HCT116 (cell line): ENCODE measurements around the gene TUBA4B. TPM values are rescaled to one million over a fixed set of nuclear protein-coding genes. Genes with fewer than 3 reads are reported as not detected.

Experiments used
- ATAC-seq: fragments of 200-7000 bp; cut with Tn5 transposase; 2 replicates; pipeline ENCODE4 v1.9.1; 2020; ENCODE audit warnings: mild to moderate bottlenecking, moderate library complexity
- BruUV-seq: library from RNA; stranded (reverse); fragments of 400-500 nt; replicated peaks from 2 replicates; lab custom pipeline; 2021; lab: Mats Ljungman, UMichigan
- CTCF ChIA-PET: fragments of 300-600 bp; sonication (Branson Sonifier 250); formaldehyde crosslinking; loops from one replicate; lab custom pipeline; 2021; ENCODE audit warnings: antibody characterized with exemption; lab: Charles Lee
- POLR2A ChIA-PET: fragments of 300-600, 350-600 bp; sonication (Branson Sonifier 250); formaldehyde crosslinking; loops from one replicate; lab custom pipeline; 2021; ENCODE audit warnings: antibody characterized with exemption; lab: Charles Lee
- RAD21 ChIA-PET, 2 experiments: fragments of 300-600 bp; sonication (Branson Sonifier 250); formaldehyde crosslinking; loops; one replicate each; lab custom pipeline; 2023; ENCODE audit warnings: low total read pairs in 2 of 2; ENCODE audit not compliant: uncharacterized antibody in 2 of 2, unreplicated experiment in 2 of 2, low non-redundant PET in 1 of 2; lab: Charles Lee
- DNase-seq: peaks from one replicate; pipeline ENCODE4 v3.0.0-alpha.2; 2010; ENCODE audit warnings: low read depth, low spot score
- H2AFZ ChIP-seq: fragments of 200-600 bp; shearing (Covaris generic), sonication (generic); 2 replicates; pipeline ENCODE4 v1.6.1; 2017; ENCODE audit warnings: low read depth, mixed run types, mixed read lengths, antibody characterized with exemption, low read length; ENCODE audit not compliant: poor library complexity, severe bottlenecking
- H3K27ac ChIP-seq: 2 replicates; pipeline ENCODE4 v1.5.1; 2012; ENCODE audit warnings: low read depth, low read length
- H3K27me3 ChIP-seq: fragments of 200-600 bp; sonication (generic); 2 replicates; pipeline ENCODE4 v1.6.1; 2016; ENCODE audit warnings: mixed run types, low read length, mixed read lengths; ENCODE audit not compliant: insufficient read depth
- H3K36me3 ChIP-seq, 2 experiments: fragments of 200-500 bp in 1 of 2; fragments of 200-600 bp in 1 of 2; sonication (Bioruptor generic) in 1 of 2; sonication (generic) in 1 of 2; 2 replicates each; pipeline versions ENCODE4 v1.5.1 to v1.6.1; 2014 to 2016; ENCODE audit warnings: low read length in 2 of 2, inconsistent platforms in 1 of 2, mixed read lengths in 1 of 2, mixed run types in 1 of 2; ENCODE audit not compliant: insufficient read depth in 2 of 2, control insufficient read depth in 1 of 2
- H3K4me1 ChIP-seq, 2 experiments: fragments of 200-600 bp in 1 of 2; sonication (generic) in 1 of 2; 2 replicates each; pipeline versions ENCODE4 v1.5.1 to v1.6.1; 2012 to 2017; ENCODE audit warnings: low read length in 2 of 2, inconsistent platforms in 1 of 2, mild to moderate bottlenecking in 1 of 2, mixed read lengths in 1 of 2, mixed run types in 1 of 2, moderate library complexity in 1 of 2; ENCODE audit not compliant: insufficient read depth in 2 of 2, control insufficient read depth in 1 of 2
- H3K4me2 ChIP-seq: fragments of 200-600 bp; sonication (generic); 2 replicates; pipeline ENCODE4 v1.6.1; 2017; ENCODE audit warnings: mixed run types, low read length, mixed read lengths
- H3K4me3 ChIP-seq, 2 experiments: fragments of 200-600 bp in 1 of 2; sonication (generic) in 1 of 2; replicated peaks in 1 of 2; 2 replicates each; pipeline ENCODE4 v1.5.1; 2011 to 2016; ENCODE audit warnings: low read length in 2 of 2, control low read depth in 1 of 2, low read depth in 1 of 2, mild to moderate bottlenecking in 1 of 2, mixed read lengths in 1 of 2, mixed run types in 1 of 2
- H3K79me2 ChIP-seq: fragments of 200-600 bp; sonication (generic); 2 replicates; pipeline ENCODE4 v1.6.1; 2017; ENCODE audit warnings: mild to moderate bottlenecking, mixed run types, low read length, moderate library complexity, mixed read lengths; ENCODE audit not compliant: insufficient read depth
- H3K9ac ChIP-seq: fragments of 200-600 bp; sonication (generic); 2 replicates; pipeline ENCODE4 v1.6.1; 2016; ENCODE audit warnings: low read length, mixed read lengths
- H3K9me2 ChIP-seq: fragments of 200-600 bp; sonication (generic), shearing (Covaris generic); 2 replicates; pipeline ENCODE4 v1.6.1; 2017; ENCODE audit warnings: mixed run types, mild to moderate bottlenecking, moderate library complexity; ENCODE audit not compliant: insufficient read depth
- H3K9me3 ChIP-seq, 2 experiments: fragments of 200-500 bp in 1 of 2; fragments of 200-600 bp in 1 of 2; sonication (Bioruptor generic) in 1 of 2; sonication (generic) in 1 of 2; 2 replicates each; pipeline ENCODE4 v1.6.1; 2014 to 2017; ENCODE audit warnings: low read length in 2 of 2, mixed read lengths in 2 of 2, inconsistent platforms in 1 of 2, low read depth in 1 of 2, mild to moderate bottlenecking in 1 of 2, mixed run types in 1 of 2, moderate library complexity in 1 of 2; ENCODE audit not compliant: control insufficient read depth in 1 of 2, insufficient read depth in 1 of 2
- H4K20me1 ChIP-seq: fragments of 200-600 bp; sonication (generic), shearing (Covaris generic); 2 replicates; pipeline ENCODE4 v1.6.1; 2017; ENCODE audit warnings: mixed run types, mild to moderate bottlenecking, moderate library complexity; ENCODE audit not compliant: insufficient read depth
- CBX3 ChIP-seq: IDR thresholded peaks from 2 replicates; pipeline ENCODE4 v1.6.1; 2012; ENCODE audit warnings: low read depth
- CEBPB ChIP-seq: IDR thresholded peaks from 2 replicates; pipeline ENCODE4 v1.6.1; 2012; ENCODE audit warnings: low read depth
- CTCF ChIP-seq, 3 experiments: fragments of 200-600 bp in 1 of 3; sonication (generic) in 1 of 3; IDR thresholded peaks in 2 of 3; conservative IDR thresholded peaks in 1 of 3; 2 replicates each; pipeline ENCODE4 v1.5.1; 2012 to 2017; ENCODE audit warnings: low read depth in 2 of 3, low read length in 2 of 3, antibody characterized with exemption in 1 of 3, borderline replicate concordance in 1 of 3, control low read depth in 1 of 3, mild to moderate bottlenecking in 1 of 3, mixed read lengths in 1 of 3, mixed run types in 1 of 3, moderate library complexity in 1 of 3; ENCODE audit not compliant: insufficient read depth in 1 of 3
- ELF1 ChIP-seq: IDR thresholded peaks from 2 replicates; pipeline ENCODE4 v1.6.1; 2012; ENCODE audit warnings: low read depth, borderline replicate concordance
- EZH2 ChIP-seq: fragments of 200-600 bp; sonication (generic); IDR thresholded peaks from 2 replicates; pipeline ENCODE4 v1.6.1; 2017; ENCODE audit warnings: antibody characterized with exemption, mixed run types
- EZH2phosphoT487 ChIP-seq: fragments of 200-600 bp; IDR thresholded peaks from 2 replicates; pipeline ENCODE4 v1.6.1; 2018; ENCODE audit warnings: antibody characterized with exemption, borderline replicate concordance
- FOSL1 ChIP-seq: IDR thresholded peaks from 2 replicates; pipeline ENCODE4 v1.6.1; 2012; ENCODE audit warnings: low read depth
- JUND ChIP-seq: IDR thresholded peaks from 2 replicates; pipeline ENCODE4 v1.6.1; 2012
- POLR2A ChIP-seq: IDR thresholded peaks from 2 replicates; pipeline ENCODE4 v1.7.0; 2011; ENCODE audit warnings: borderline replicate concordance; ENCODE audit not compliant: insufficient read depth, insufficient read length; ENCODE audit errors: extremely low read depth
- POLR2AphosphoS5 ChIP-seq: IDR thresholded peaks from 2 replicates; pipeline ENCODE4 v1.6.1; 2011; ENCODE audit warnings: mild to moderate bottlenecking, low read depth, low read length, moderate library complexity
- RAD21 ChIP-seq: IDR thresholded peaks from 2 replicates; pipeline ENCODE4 v1.6.1; 2012; ENCODE audit warnings: low read depth, mild to moderate bottlenecking
- SIN3A ChIP-seq: IDR thresholded peaks from 2 replicates; pipeline ENCODE4 v1.6.1; 2012; ENCODE audit warnings: low read depth
- SP1 ChIP-seq: IDR thresholded peaks from 2 replicates; pipeline ENCODE4 v1.6.1; 2012; ENCODE audit warnings: low read depth
- TCF7L2 ChIP-seq: IDR thresholded peaks from 2 replicates; pipeline ENCODE4 v1.7.0; 2011; ENCODE audit warnings: borderline replicate concordance, inconsistent platforms; ENCODE audit not compliant: insufficient read depth, insufficient read length; ENCODE audit errors: extremely low read depth
- YY1 ChIP-seq: IDR thresholded peaks from 2 replicates; pipeline ENCODE4 v1.6.1; 2011; ENCODE audit warnings: low read length, low read depth, moderate library complexity, mild to moderate bottlenecking; ENCODE audit not compliant: insufficient replicate concordance; ENCODE audit errors: extremely low read depth
- ZBTB33 ChIP-seq: IDR thresholded peaks from 2 replicates; pipeline ENCODE4 v1.6.1; 2011; ENCODE audit warnings: mild to moderate bottlenecking, low read length, moderate library complexity; ENCODE audit not compliant: insufficient replicate concordance; ENCODE audit errors: extremely low read depth
- ZFX ChIP-seq: fragments of 450-650 bp; IDR thresholded peaks from 2 replicates; pipeline ENCODE4 v1.6.1; 2017
- ZNF274 ChIP-seq: fragments of 200-500 bp; sonication (Bioruptor generic); IDR thresholded peaks from 2 replicates; pipeline ENCODE4 v1.6.1; 2014; ENCODE audit warnings: mild to moderate bottlenecking, low read depth, low read length, inconsistent platforms
- intact Hi-C: fragments of 100-400 bp; cut with micrococcal nuclease; formaldehyde crosslinking; loops from 2 replicates; pipeline ENCODE4 v1.10.0; 2022
- total RNA-seq: library from RNA; stranded (reverse); gene quantifications from one replicate; pipeline ENCODE4 v1.2.1, GENCODE V29; 2021; ENCODE audit not compliant: unreplicated experiment
- TF ChIP-seq, protein P1 (sequence below): IDR thresholded peaks from 2 replicates; pipeline ENCODE4 v1.6.1; 2012

Gene TUBA4B
- total RNA-seq, 1 experiment from 2014 or later: not detected

DNA sequence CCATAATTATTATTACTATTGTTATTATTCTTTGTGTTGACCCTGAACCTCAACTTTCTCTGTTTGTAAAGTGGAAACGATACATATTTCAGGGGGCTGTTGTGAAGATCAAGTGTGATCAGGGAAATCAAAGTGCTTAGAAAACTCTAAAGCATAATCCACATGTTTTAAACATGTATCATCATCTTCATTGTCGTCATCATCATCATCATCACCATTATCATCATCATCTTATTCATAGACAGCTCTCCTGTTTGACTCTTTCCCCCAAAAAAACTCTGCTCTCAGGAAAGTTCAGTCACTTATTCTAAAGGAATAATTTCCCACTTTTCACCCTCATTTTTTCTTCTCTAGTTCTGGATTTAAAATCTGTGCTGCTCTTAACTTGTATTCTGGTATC, 51.2 kb downstream of the TUBA4B start:
- intact Hi-C loops: no loop called here
- ATAC-seq (no peak), DNase-seq (no peak)
- POLR2A ChIA-PET: no interaction called here
- H3K4me1 ChIP-seq: peaks cover 0 to 12% of the 10 kb centered on the region in 2 experiments; a peak in 2 of 4 replicates
- no peaks in the 10 kb centered on the region for H3K79me2 ChIP-seq
- H3K4me3 ChIP-seq: no peak overlapping the region
- RAD21 ChIA-PET: no interaction called here
- no peaks in the 10 kb centered on the region for H3K36me3 ChIP-seq
- no peak overlapping the region for H3K4me2 ChIP-seq
- H4K20me1 ChIP-seq: no peaks in the 10 kb centered on the region
- no peak for TF ChIP-seq CEBPB
- TF ChIP-seq POLR2AphosphoS5: no peak
- no peak for TF ChIP-seq EZH2
- no peak for TF ChIP-seq ZNF274
- no peak for TF ChIP-seq JUND
- no peak for TF ChIP-seq RAD21
- no peak for TF ChIP-seq FOSL1
- TF ChIP-seq, protein P1, sequence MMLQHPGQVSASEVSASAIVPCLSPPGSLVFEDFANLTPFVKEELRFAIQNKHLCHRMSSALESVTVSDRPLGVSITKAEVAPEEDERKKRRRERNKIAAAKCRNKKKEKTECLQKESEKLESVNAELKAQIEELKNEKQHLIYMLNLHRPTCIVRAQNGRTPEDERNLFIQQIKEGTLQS: no peak
- TF ChIP-seq CBX3: no peak
- TF ChIP-seq ZBTB33: no peak
- TF ChIP-seq EZH2phosphoT487: no peak
- no peak for TF ChIP-seq CTCF (IDR thresholded peaks at IDR 0.05 in 2 of 3, conservative IDR thresholded peaks at IDR 0.05 in 1 of 3; ENCODE audit: borderline replicate concordance in 1 of 3, insufficient read depth in 1 of 3, low read depth in 2 of 3, low read length in 2 of 3)
- no peak for TF ChIP-seq ZFX
- no peak for TF ChIP-seq YY1
- TF ChIP-seq SP1: no peak
- no peak for TF ChIP-seq POLR2A
- no peak for TF ChIP-seq ELF1
- no peak for TF ChIP-seq TCF7L2
- TF ChIP-seq SIN3A: no peak
- no peak overlapping the region for H2AFZ ChIP-seq
- CTCF ChIA-PET: no interaction called here
- H3K27ac ChIP-seq: no peak overlapping the region
- no peak overlapping the region for H3K9ac ChIP-seq
- H3K9me2 ChIP-seq: no peaks in the 10 kb centered on the region
- no TSS peak for BruUV-seq
- peaks cover 68% of the 10 kb centered on the region for H3K27me3 ChIP-seq
- no peaks in the 10 kb centered on the region for H3K9me3 ChIP-seq
